PC-3 (cell line): ENCODE data around the gene ZNF622.

Experiments used
- EZH2phosphoT487 ChIP-seq: fragments of 300-600 bp; sonication (generic); IDR thresholded peaks from 2 replicates; pipeline ENCODE4 v1.6.1; 2018; ENCODE audit warnings: mild to moderate bottlenecking, antibody characterized with exemption, low read length, borderline replicate concordance
- TF ChIP-seq, protein P1 (sequence below): fragments of 300-600 bp; sonication (generic); conservative IDR thresholded peaks from 2 replicates; pipeline ENCODE4 v1.5.1; 2017; ENCODE audit warnings: antibody characterized with exemption, low read depth, mild to moderate bottlenecking, low read length

DNA sequence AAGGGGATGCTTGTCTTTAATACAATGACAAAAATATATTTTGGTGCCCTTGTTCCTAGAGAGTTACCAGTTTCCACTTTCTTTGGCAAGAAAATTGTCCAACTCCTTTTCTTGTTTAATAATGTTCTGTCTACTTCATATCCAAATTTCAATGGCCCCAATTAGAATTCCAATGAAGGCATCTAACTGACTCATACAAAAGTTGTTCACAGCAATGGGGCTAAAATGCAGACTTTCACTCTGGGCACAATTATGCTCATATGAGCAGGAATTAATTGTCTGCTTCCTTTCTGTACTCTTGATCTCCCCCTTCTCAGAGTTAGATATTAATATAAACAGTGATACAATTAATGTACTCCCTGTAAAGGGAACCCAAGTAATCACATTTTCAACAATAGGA is 42.1 kb upstream of the ZNF622 start:
- TF ChIP-seq, protein P1, sequence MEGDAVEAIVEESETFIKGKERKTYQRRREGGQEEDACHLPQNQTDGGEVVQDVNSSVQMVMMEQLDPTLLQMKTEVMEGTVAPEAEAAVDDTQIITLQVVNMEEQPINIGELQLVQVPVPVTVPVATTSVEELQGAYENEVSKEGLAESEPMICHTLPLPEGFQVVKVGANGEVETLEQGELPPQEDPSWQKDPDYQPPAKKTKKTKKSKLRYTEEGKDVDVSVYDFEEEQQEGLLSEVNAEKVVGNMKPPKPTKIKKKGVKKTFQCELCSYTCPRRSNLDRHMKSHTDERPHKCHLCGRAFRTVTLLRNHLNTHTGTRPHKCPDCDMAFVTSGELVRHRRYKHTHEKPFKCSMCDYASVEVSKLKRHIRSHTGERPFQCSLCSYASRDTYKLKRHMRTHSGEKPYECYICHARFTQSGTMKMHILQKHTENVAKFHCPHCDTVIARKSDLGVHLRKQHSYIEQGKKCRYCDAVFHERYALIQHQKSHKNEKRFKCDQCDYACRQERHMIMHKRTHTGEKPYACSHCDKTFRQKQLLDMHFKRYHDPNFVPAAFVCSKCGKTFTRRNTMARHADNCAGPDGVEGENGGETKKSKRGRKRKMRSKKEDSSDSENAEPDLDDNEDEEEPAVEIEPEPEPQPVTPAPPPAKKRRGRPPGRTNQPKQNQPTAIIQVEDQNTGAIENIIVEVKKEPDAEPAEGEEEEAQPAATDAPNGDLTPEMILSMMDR = no peak
- TF ChIP-seq EZH2phosphoT487 = no peak
